Fibroblast of skin of back (primary cell): ENCODE data around the gene UBAC2. TPM values are rescaled to one million over a fixed set of nuclear protein-coding genes. Genes with fewer than 3 reads are reported as not detected.

Source experiments
- DNase-seq: peaks from one replicate; pipeline ENCODE4 v3.0.0-alpha.2; 2013
- polyA plus RNA-seq, 2 experiments: library from polyadenylated mRNA; unstranded; fragments of 120-200 nt; gene quantifications; one replicate each; pipeline ENCODE4 v1.2.1, GENCODE V29; 2013; ENCODE audit not compliant: insufficient read length in 2 of 2

UBAC2 gene, protein sequence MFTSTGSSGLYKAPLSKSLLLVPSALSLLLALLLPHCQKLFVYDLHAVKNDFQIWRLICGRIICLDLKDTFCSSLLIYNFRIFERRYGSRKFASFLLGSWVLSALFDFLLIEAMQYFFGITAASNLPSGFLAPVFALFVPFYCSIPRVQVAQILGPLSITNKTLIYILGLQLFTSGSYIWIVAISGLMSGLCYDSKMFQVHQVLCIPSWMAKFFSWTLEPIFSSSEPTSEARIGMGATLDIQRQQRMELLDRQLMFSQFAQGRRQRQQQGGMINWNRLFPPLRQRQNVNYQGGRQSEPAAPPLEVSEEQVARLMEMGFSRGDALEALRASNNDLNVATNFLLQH
- polyA plus RNA-seq (2013, experiment 1 of 2; ENCODE audit: insufficient read length) = 46.4 TPM
- 47.7 TPM for polyA plus RNA-seq (2013, experiment 2 of 2; ENCODE audit: insufficient read length)

DNA sequence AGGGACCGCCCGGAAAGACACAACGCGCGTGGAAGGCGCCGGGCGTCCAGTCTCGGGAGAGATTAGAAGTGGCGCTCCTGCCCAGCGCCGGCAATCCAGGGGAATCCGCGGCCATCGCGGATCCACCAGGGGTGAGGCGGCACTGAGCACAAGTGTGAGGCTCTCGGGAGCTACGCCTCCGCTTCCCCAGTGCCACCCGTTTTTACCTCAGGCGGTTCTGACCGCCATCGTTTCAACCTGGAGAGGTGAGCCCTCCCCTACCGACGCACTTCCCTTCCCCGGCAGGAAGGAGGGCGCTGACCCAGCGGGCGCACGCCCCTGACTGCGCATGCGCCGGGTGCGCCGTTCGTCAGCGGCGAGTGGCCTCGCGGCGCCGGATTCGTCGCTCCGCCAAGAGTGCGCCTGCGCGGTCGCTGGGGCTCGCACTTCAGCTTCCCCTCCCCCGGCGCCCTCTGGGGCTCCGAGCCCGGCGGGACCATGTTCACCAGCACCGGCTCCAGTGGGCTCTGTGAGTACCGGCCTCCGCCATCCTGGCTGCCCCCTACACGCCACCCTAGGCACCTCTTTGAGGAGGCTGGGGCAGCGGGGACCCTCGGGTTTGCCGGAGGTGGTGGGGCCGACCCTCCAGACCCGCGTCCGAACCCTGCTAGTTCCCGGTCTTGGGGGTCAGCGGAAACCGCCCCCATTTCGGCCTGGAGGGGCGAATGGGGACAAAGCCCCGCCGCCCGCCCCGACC, at the start of gene UBAC2:
Gene UBAC2 (plus strand): TSS at position 423 of the 736 bp plus-strand sequence. CDS start 55 bp downstream, at position 478.
- DNase-seq = peak; percentile 91

DNA sequence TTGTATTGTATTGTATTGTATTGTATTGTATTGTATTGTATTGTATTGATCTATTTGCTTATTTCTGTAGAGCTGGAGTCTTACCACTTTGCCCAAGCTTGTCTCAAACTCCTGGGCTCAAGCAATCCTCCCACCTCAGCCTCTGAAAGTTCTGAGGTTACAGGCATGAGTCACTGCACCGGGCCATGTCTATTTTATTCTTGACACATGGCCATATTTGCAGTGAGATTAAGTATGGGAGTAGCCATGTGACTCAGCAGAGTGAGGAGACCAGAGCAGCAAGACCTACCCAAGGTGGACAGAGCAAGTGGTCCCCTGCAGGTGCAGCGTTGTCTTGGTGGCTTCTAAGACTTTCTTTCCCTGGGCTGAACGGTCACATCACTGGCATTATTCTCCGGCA, 49.1 kb upstream of the UBAC2 start:
- peak; percentile 89 for DNase-seq

DNA sequence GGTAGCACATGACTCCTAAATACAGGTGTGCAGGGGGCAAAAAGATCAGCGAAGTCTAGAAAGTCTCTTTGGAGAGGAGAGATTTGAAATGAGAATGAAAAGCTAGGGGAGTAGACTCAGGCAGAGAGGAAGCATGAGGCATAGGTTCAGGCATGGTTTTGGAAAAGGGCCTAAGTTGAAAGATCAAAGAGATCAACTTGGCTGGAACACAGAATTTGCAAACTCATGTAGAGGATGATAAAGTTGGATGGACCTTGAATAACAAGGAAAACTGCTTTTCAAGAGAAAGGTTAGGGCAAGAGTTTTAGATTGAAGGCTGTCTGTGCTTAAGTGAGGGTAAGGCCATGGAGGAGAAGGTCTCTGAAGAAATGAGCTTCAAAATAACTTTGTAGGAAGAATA, 47.4 kb upstream of the UBAC2 start:
- DNase-seq = no peak

GRCh38 chr13:99154064-99154463, 46.6 kb upstream of the UBAC2 start:
- no peak for DNase-seq

- no peak for DNase-seq
Observed at GRCh38 chr13:99155821-99156220, 44.8 kb upstream of the UBAC2 start.

DNA sequence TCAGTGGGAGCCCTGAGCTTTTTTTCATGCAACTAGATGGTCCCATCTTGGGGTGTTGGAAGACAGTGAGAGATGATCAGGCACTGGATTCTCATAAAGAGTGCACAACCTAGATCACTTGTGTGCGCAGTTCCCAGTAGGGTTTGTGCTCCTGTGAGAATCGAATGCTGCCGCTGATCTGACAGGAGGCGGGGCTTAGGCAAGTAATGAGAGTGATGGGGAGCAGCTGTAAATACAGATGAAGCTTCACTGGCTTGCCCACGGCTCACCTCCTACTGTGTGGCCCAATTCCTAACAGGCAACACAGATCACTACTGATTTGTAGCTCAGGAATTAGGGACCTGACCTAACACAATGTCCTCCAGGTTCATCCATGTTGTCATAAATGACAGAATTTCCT, 43.6 kb upstream of the UBAC2 start:
- DNase-seq = no peak

- DNase-seq = no peak
Observed at GRCh38 chr13:99158846-99159245, 41.8 kb upstream of the UBAC2 start.

DNA sequence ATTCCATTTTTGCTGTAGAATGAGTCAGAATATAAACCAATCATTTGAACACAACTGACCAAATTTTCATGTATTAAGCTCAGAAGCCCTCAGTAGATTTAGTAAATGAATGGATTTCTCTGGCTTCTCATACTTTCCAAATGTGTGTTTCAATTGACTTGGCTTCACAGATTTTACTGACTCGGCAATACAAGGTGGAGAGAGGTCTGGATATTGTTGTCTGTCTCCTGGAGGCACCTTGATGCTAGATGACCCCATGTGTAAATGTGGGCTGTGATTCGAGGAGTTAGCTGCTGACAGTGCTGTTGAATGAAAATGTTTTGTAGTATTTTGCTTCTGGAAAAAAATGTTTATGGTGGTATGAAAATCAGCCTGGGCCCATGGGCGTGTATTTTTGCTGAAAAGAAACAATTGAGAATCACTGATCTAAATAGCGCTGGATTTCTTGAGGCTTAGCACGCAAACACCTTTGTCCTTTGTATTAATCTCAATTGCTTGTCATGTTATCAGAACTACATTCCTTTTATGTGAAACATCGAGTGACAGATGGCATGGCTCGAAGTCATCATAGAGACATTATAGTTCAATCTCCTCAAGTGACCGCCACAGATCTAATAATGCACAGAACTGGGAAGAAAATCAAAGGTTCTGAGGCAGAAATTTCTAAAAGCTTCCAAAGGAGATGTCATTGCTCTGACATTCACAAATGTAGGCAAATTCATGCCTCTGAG, 41.2 kb upstream of the UBAC2 start:
- no peak for DNase-seq

GRCh38 chr13:99160415-99160814, 40.2 kb upstream of the UBAC2 start:
- no peak for DNase-seq

DNA sequence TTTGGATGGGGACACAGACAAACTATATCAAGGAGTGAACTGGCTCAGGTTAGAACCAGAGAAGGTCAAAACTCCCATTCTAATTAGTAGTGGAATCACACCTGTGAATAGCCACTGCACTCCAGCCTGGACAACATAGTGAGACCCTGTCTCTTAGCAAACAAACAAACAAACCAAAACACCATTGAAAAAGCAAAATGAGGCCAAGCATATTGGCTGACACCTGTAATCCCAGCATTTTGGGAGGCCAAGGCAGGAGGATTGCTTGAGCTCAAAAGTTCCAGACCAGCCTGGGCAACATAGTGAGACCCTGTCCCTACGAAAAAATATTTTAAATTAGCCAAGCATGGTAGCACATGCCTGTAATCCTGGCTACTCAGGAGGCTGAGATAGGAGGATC, 39.1 kb upstream of the UBAC2 start:
- no peak for DNase-seq

- no peak for DNase-seq
Observed at GRCh38 chr13:99162567-99163361, 37.9 kb upstream of the UBAC2 start.

- no peak for DNase-seq
Observed at GRCh38 chr13:99164226-99164625, 36.4 kb upstream of the UBAC2 start.

DNA sequence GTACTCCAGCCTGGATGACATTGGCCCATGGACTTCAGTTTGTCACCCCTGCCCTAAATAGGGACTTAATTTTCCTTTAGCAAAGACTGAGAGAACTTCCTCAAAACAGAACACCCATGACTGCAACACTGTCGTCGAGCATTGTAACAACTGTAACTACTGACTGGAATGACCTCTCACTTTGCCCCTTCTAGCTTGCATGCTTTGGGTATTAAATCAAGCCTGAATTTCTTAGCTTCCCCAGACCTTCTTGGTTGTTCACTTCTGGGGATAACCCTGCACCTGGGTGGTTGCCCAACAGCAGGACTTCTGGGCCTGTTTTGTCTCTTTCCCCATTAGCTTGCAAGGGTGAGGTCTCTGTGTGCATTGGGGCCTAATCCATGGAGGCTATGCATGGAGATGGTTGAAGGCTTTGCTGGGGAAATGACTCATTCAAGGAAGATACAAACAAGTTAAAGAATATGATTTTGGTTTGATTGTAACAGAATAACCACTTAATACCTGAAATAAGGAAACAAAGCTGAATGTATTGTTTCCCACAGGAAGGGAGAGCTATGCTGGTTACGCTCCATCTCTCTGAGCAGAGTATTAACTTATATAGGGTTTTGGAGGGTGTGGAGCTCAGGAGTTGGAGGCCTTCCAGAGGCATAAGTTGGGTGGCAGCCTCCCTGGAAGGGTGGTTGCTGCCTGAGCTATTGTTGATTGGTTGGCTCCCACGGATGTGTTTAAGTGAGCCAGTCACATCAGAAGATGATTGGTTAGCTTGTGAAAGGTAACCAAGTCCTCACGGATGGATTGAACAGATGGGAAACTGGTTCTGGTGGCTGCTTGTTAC, 34.7 kb upstream of the UBAC2 start:
- no peak for DNase-seq

DNA sequence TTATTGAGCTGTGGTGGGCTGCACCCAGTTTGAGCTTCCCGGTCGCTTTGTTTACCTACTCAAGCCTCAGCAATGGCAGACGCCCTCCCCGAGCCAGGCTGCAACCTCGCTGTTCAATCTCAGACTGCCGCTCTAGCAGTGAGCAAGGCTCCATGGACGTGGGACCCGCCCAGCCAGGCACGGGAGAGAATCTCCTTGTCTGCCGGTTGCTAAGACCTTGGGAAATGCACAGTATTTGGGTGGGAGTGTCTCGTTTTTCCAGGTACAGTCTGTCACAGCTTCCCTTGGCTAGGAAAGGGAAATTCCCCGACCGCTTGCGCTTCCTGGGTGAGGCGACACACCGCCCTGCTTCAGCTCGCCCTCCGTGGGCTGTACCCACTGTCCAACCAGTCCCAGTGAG, 27.7 kb upstream of the UBAC2 start:
- no peak for DNase-seq

GRCh38 chr13:99173606-99174005, 27.0 kb upstream of the UBAC2 start:
- DNase-seq = no peak

GRCh38 chr13:99174533-99175100, 26.0 kb upstream of the UBAC2 start:
- DNase-seq = no peak

- DNase-seq = peak; percentile 46
Observed at GRCh38 chr13:99176309-99177276, 24.1 kb upstream of the UBAC2 start.

- no peak for DNase-seq
Observed at GRCh38 chr13:99178636-99179035, 22.0 kb upstream of the UBAC2 start.

DNA sequence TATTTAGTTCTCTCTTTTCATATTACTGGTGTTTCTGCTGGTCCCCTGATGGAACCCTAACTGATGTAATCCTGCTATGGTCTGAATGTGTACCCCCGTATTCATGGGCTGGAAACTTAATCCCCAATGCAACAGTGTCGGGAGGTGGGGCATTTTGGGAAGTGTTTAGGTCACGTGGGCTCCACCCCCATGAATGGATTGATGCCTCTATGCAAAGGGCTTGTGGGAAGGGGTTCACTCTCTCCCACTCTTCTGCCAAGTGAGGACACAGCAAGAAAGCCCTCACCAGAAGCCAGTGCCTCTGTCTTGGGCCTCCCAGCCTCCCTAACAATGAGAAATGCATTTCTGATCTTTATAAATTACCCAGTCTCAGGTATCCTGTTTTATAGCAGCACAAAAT, 21.2 kb upstream of the UBAC2 start:
- no peak for DNase-seq

DNA sequence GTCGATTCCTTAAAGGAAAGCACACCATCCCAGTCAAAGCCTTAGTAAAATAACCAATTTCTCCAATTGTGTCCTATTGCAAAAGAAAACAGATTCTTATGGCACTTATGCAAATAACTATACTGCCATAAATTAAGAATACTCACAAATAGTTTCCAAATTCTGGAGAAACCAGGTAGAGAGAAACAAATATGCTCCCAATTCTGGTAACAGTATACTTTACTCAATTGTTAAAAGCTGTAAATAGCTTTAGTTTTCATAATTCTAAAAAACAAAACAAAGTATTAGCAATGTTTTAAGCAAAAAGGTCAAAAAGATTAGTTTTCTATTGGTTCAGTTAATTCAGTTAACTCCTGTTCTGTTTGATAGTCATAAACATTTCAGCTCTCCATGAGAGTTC, 18.2 kb upstream of the UBAC2 start:
- DNase-seq = no peak
